HPDE6-E6E7 (cell line): ENCODE measurements around the gene HSPH1.
A peak's percentile ranks its signal among the peaks of the same experiment; 100 is the strongest.

Experiments
- DNase-seq: peaks from one replicate; pipeline ENCODE4 v3.0.0; 2011; ENCODE audit warnings: missing footprints; ENCODE audit errors: extremely low spot score

HSPH1 gene

DNA sequence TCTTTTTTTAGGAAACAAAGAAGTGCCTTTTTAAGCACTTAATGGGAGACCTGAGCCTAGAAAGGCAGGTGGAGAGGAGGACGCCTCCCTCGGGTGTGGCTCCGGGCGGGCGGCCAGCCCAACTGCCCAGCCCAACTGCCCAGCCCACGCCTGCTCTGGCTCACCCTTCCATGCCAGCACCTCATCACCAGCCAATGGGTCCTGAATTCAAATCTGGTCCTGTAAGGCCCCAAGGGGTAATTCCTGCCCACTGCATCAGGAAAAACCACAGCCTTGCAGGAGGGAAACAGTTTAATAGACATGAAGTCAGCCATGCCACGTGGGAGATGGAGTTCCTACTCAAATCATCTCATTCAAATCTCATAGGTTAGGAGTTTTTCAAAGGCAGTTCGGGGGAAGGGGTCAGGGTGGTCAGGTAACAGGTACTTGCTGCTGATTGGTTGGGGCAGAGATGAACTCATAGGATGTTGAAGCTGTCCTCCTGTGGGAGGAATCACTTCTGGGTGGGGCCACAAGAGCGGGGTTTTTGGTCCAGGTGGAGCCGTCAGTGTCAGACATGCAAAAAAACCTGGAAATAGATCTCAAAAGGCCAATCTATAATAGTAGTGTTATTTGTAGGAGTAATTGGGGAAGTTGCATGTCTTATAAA lies 64.9 kb downstream of the HSPH1 start:
- no peak for DNase-seq

DNA sequence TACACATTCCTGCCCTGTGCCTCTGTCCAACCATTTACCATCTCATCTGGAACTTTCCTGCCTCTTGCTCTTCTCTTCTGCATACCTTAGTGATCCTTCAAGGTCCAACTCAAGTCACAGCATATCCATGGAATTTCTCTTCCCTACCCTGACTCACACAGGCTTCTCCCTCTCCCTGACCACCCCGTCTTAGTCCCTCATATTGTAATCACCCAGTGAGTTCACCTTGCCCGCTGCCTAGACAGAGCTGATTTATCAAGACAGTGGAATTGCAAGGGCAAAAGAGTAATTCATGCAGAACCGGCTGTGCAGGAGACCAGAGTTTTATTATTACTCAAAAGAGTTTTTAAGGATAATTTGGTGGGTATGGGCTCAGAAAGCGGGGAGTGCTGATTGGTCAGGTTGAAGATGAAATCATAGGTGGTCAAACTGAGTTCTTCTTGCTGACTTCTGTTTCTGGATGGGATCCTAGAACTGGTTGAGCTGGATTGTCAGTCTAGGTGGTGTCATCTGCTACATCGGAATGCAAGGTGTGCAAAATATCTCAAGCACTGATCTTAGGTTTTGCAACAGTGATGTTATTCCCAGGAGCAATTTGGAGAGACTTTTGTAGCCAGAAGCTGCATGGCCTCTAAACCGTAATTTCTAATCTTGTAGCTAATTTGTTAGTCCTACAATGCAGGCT lies 67.2 kb downstream of the HSPH1 start:
- DNase-seq = peak; percentile 10

GRCh38 chr13:31093145-31093885 lies 68.4 kb downstream of the HSPH1 start:
- DNase-seq = peak; percentile 32

DNA sequence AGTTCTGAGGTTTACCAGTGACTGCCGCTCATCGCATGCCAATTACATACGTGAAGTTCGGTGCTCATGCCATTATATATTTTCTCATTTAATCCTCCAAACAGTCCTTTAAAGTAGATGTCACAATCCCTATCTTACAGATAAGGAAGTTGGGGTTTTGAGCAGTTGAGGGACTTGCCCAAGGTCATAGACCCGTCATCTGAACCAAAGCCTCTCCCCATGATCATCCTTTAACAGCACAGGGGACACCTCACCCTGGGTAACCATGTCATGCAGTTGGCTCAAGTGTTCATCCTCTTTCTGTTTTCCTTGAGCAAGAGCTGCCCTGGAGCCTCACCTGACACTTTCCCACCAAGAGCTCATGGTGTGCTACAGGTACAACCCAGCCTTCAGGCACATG lies 69.1 kb downstream of the HSPH1 start:
- DNase-seq = no peak

DNA sequence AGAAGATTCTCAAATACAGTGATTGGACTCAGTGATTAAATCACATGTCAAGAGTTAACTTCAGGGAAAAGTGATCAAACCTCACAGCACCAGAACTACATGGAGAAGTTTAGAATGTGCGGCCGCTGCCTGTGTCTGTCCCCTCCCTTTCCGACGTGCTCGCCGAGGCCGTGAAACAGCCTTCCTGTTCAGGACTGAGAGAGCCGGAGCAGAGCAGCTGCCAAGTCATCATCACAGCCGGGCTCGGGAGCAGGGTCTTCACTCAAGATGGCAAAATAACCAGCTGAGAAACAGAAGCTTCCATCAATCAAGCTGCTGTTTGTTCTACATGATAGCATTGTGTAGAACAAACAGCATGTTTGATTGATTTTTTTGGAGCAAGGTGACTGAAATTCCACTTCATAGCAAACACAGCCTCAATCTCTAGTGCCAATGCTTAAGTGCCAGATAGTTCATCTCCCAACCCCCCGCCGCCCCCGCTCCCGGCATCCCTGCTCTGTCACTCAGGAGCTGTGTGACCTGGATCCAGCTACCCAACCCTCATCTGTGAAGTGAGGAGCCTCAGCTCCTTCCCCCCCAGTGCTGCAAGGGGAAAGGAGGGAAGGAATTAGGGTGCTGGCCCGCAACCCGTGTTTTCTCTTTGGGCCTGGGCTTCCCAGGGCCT lies 70.6 kb downstream of the HSPH1 start:
- no peak for DNase-seq

GRCh38 chr13:31090096-31090495 lies 71.6 kb downstream of the HSPH1 start:
- no peak for DNase-seq

GRCh38 chr13:31089649-31090048 lies 72.1 kb downstream of the HSPH1 start:
- DNase-seq = no peak

- no peak for DNase-seq
Measured at GRCh38 chr13:31088826-31089420, 72.8 kb downstream of the HSPH1 start.
